Urinary bladder (tissue), 4 donors: Measurements from ENCODE around the gene NDST3. TPM values are rescaled to one million over a fixed set of nuclear protein-coding genes. Genes with fewer than 3 reads are reported as not detected.

Experiments used
- DNase-seq: peaks from one replicate; pipeline ENCODE4 v3.0.0-alpha.2; 2015; ENCODE audit errors: extremely low spot score
- H3K27ac ChIP-seq: one replicate; pipeline ENCODE4 v1.5.1; 2013; ENCODE audit warnings: low read depth, mild to moderate bottlenecking, moderate library complexity
- H3K36me3 ChIP-seq: one replicate; pipeline ENCODE4 v1.6.1; 2013; ENCODE audit warnings: mild to moderate bottlenecking, moderate library complexity; ENCODE audit not compliant: insufficient read depth
- H3K4me1 ChIP-seq: one replicate; pipeline ENCODE4 v1.6.1; 2013; ENCODE audit warnings: mild to moderate bottlenecking, moderate library complexity; ENCODE audit not compliant: insufficient read depth
- H3K4me3 ChIP-seq: one replicate; pipeline ENCODE4 v1.5.1; 2013; ENCODE audit warnings: low read depth, low read length
- WGBS: extraction: QIAGEN DNeasy Blood & Tissue Kit; methylation state at CpG from one replicate; pipeline ENCODE4 v1.1.7; 2013; 5-methylcytosine and 5-hydroxymethylcytosine counted together
- polyA plus RNA-seq: library from polyadenylated mRNA; stranded (reverse); fragments of 200-250 nt; gene quantifications from one replicate; pipeline ENCODE4 v1.2.3, GENCODE V29; 2013
- total RNA-seq: library from RNA; depleted of rRNA; stranded (reverse); fragments of >200 nt; gene quantifications from one replicate; pipeline ENCODE4 v1.2.3, GENCODE V29; 2014
- donor health status: healthy with polysubstance abuse.
- donor health status: healthy.

NDST3 gene
- total and polyA plus RNA-seq, 2 donors: 0.04 to 2.2 TPM

DNA sequence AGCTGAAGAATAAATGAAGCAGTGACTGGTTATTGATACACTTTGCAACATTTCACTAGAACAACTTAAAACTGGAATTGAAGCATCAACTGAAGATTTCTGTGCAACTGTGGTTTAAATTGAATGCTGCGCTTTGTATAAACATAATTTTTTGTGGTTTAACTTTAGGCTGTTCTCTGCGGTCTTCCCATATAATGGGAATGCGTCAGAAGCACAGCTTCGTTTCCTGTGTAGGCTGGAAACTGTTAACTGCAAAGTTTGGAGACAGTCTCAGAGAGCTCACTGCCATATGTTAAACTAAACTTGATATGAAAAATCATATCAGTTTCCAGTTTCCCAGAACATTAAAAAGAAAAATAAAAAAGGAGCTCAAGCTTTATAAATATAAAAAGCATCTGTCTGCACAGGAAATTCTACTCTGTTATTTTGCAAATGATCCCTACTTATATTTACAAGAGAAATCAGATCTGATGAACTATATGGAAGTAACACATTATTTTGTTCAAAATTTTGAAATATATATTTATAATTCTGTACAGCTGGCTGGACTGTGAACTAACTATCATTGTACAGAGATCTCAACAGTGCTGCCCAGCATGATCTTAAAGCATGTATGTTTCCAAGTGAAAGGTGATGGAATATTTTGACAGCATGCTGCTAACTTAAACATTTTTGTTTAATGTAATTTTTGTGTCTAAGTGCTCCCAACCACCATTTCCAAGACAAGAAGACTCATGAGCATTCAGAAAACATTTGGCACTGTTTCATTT lies 139.9 kb downstream of the NDST3 start:
- Histone ChIP-seq H3K4me1 (no peaks in the 10 kb centered on the region), H3K27ac (no peak overlapping the region), H3K4me3 (no peak overlapping the region), H3K36me3 (no peaks in the 10 kb centered on the region)
- WGBS: 15% methylated on average over 4 of the region's 4 CpGs
- DNase-seq: no peak

DNA sequence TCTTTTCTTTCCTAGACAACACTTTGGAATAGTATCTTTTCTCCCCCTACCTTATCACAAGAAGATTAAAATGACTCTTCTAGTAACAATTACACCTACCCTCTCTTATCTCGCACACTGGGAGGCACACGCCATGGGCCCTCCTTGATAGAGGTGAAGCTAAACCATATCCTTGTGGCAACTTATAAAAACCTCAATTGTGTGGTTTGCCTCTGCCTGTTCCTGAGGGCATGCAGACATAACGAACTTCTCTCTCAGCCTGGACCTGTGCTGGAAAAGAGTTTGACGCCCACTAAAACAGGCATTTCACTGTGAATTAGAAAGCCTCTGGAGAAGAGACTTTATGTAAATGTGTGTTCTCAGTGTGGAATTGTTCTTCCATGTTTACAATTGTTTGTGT lies 141.2 kb downstream of the NDST3 start:
- 79% methylated on average over 4 of the region's 4 CpGs for WGBS
- Histone ChIP-seq H3K4me3 (no peak overlapping the region), H3K36me3 (no peaks in the 10 kb centered on the region)

DNA sequence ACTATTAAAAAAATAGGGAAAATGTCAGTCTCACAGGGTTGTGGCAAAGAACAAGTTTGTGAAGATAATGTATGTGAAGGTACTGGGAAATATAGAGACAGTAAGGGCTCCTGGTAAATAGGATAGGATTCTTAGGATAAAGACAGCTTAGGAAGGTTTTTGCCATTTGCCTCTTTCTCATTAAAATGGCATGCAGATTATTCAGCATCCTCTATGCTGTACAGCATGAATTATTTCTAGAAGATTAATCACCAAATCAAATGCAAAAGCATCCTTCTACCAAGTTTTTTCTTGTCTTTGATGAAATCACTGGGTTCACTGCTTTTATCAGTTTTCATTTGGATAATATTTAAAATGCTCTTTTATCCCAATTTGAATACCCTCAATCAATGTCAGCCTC lies 142.8 kb downstream of the NDST3 start:
- H3K4me1 ChIP-seq: no peaks in the 10 kb centered on the region
- no peak overlapping the region for H3K4me3 ChIP-seq
- no peak overlapping the region for H3K27ac ChIP-seq
- no peaks in the 10 kb centered on the region for H3K36me3 ChIP-seq
- DNase-seq: no peak

More for the DNA sequence above, 141.2 kb downstream of the NDST3 start:
- Histone ChIP-seq H3K4me1 (no peaks in the 10 kb centered on the region), H3K27ac (no peak overlapping the region)
- no peak for DNase-seq

DNA sequence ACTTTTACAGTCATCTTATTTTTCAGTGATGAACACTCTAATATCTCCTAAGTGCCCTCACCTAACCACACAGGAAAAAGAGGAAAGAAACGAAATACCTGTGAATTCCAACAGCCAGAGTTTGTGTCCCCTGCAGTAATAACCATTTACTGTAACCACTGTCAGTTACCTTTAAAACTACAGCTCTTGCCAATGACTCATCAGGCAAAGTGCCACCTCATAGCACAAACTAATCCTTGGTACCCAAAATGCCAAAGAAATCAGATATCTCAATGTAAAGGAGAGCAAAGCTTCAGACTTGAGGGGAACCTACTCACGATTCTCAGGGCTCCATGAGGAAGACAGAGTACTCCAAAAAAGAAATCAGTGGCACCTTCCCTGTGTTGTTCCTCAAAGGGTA lies 146.5 kb downstream of the NDST3 start:
- H3K36me3 ChIP-seq: no peaks in the 10 kb centered on the region
- no peak for DNase-seq
- H3K27ac ChIP-seq: no peak overlapping the region
- 73% methylated on average over 2 of the region's 2 CpGs for WGBS
- H3K4me1 ChIP-seq: no peaks in the 10 kb centered on the region
- no peak overlapping the region for H3K4me3 ChIP-seq

DNA sequence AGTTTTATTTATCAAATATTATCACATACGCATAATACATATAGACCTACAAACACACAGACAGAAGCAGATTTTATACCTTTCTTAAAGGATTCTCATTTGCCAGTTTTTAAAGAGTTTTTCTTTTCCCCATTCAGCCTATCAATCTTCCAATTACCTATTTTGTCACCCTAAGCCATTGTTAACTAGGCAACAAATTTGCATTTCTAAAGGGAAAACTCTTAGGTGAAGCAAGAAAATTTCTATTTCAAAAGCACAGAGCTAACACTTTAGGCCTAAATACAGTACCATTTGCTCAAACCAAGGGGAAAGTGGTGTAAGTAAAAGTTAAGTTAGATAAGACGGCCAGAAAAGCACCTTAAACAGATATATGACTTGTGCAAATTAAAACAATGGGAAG lies 156.6 kb downstream of the NDST3 start:
- H3K36me3 ChIP-seq: no peaks in the 10 kb centered on the region
- no peak overlapping the region for H3K27ac ChIP-seq
- 78% methylated on average over 2 of the region's 2 CpGs for WGBS
- no peak for DNase-seq
- H3K4me3 ChIP-seq: no peak overlapping the region
- H3K4me1 ChIP-seq: no peaks in the 10 kb centered on the region

DNA sequence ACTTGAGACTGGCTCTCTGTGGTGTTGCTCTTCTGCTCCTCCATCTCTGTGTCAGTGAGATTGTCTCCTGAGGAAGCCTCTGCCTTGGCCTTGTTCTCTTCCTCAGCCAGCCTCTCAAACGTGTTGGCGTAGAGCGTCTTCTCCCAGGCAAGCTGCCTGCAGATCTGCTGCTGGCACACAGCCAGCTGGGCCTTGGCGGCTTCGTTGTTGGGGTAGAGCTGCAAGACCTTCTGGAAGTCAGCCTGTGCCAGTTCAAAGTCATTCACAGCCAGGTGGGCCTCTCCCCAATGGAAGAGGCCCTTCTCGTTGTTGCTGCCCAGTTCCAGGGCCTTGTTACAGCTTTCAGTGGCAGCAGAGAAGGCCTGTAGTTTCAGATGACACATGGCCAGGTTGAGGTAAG lies 159.1 kb downstream of the NDST3 start:
- no peak for DNase-seq
- Histone ChIP-seq H3K36me3 (no peaks in the 10 kb centered on the region), H3K4me1 (no peaks in the 10 kb centered on the region), H3K27ac (no peak overlapping the region), H3K4me3 (no peak overlapping the region)
- WGBS: 69% methylated on average over 6 of the region's 6 CpGs

DNA sequence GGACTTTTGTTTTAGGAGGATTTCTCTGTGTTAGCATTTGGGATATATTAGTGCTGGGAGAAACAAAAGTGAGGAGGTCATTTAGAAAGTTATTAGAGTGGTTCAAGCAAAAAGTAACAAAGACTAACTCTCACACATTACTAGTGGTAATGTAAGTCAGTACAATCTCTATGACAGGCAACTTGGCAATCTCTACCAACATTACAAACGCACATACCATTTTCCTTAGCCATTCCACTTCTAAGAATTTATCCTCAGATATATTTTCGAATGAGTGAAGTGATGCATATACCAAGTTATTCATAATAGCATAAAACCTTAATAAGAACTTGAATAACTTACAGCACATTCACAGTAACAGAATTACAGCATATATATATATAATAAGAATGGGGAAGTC lies 172.3 kb downstream of the NDST3 start:
- Histone ChIP-seq H3K36me3 (no peaks in the 10 kb centered on the region), H3K27ac (no peak overlapping the region), H3K4me1 (no peaks in the 10 kb centered on the region), H3K4me3 (no peak overlapping the region)
- DNase-seq: no peak
- WGBS: 88% methylated on average over 2 of the region's 2 CpGs

DNA sequence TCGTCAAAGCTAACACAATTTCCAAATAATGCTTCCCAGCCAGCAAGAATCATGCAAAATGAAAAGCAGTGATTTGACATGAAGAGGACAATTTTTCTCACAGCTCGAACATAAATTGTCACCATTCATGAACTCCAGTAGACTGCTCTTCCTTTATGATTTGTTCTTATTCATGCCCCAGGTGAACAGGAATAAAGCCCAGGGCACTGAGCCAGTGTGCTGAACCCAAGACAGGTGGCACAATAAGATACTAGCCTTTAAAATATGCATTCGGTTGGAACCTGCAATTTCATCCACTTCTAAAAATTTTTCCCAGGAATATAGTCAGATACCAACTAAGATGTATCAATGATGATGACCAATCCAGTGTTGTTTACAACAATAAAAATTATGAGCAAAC lies 178.8 kb downstream of the NDST3 start:
- DNase-seq: no peak
- Histone ChIP-seq H3K27ac (no peak overlapping the region), H3K36me3 (no peaks in the 10 kb centered on the region), H3K4me1 (no peaks in the 10 kb centered on the region), H3K4me3 (no peak overlapping the region)
- 89% methylated on average over 3 of the region's 3 CpGs for WGBS

DNA sequence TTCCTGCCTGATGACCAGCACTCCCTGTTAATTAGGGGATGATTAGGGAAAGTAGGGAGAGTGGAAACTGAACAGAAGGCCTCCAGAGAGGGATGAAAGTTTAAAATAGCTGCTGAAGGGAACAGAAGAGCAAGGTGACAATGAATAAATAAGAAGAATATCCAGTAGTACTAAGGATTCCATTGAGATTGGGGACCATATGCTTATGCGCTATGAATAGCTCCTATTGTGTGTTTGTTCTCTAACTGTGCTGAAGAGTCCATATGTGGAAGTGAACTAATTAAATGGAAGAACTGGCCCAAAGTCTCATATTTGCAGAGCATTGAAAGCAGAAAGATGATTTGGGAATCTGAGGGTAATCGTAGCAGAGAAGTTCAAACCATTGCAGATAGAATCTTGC lies 181.5 kb downstream of the NDST3 start:
- no peaks in the 10 kb centered on the region for H3K4me1 ChIP-seq
- no peak for DNase-seq
- H3K27ac ChIP-seq: no peak overlapping the region
- H3K4me3 ChIP-seq: no peak overlapping the region
- H3K36me3 ChIP-seq: no peaks in the 10 kb centered on the region
- 97% methylated on average over 2 of the region's 2 CpGs for WGBS

DNA sequence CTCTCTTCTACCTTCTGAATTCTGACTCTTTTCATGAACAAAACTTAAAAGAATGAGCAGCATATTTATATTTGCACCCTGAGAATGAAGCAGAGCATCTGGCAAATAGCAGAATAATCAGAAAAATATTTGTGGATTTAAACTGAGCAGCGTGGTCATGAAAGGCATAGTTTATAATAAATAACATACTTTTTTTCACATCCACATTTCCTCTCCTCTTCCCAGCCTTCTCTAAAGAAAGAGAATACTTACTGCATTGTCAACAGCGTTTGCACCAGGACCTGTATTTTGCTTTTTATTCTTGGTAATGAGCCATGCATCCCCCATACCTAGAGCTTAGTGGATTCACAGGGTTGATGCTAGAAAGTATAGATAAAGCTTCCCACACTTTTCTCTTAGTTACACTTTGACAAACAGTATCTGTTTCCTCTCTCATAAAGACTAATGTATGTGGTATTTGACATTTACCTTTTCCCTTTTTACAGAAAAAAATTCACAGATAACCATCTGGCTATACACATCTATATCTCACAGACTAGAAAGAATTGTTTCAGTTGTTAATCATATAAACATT lies 187.0 kb downstream of the NDST3 start:
- no peak for DNase-seq
- H3K27ac ChIP-seq: no peak overlapping the region
- no peaks in the 10 kb centered on the region for H3K36me3 ChIP-seq
- H3K4me1 ChIP-seq: no peaks in the 10 kb centered on the region
- H3K4me3 ChIP-seq: no peak overlapping the region
- WGBS: 17% methylated on average over 2 of the region's 2 CpGs

DNA sequence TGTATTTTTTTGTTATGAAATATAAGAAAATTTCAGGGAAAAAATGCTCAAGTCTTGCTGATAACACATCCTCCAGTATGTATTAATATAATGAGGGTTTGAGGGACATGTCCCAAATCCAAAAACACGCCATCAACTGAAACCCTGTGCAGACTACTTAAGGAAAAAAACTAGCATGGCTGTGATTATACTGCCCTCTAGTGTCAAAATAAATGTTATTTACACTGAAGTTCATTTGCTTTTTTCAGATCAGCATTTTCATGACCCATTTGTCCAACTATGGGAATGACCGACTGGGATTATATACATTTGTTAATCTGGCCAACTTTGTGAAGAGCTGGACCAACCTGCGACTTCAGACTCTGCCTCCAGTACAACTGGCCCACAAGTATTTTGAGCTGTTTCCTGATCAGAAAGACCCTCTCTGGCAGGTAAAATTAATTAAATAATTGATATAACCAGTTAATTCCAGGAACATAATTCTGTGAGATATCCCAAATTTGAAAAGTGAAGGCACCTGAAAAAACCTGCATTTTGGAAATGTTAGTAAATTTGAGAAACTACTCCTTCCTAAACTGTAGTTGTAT lies 190.1 kb downstream of the NDST3 start:
- H3K4me3 ChIP-seq: no peak overlapping the region
- peak; percentile 35 for DNase-seq
- no peak overlapping the region for H3K27ac ChIP-seq
- WGBS: 7% methylated on average over 3 of the region's 3 CpGs
- H3K4me1 ChIP-seq: no peaks in the 10 kb centered on the region
- no peaks in the 10 kb centered on the region for H3K36me3 ChIP-seq

DNA sequence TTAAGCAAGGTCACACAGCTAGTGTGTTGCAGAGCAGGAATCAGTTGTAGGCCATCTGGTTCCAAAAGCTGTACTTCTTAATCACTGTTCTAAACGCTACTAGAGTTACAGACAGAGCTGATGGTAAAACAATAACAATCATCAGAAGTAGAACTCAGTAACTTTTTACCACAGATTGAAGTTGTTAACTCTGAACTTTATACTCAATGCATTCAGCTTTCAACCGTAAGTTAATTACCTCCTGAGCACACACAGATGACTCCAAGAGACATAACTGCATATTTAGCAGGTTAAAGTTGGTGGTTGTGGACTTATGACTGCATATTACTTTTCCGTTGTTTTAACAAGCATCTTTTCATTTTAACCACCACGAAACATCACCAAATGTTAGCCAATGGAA lies 191.2 kb downstream of the NDST3 start:
- no peak for DNase-seq
- no peaks in the 10 kb centered on the region for H3K36me3 ChIP-seq
- H3K4me3 ChIP-seq: no peak overlapping the region
- H3K4me1 ChIP-seq: no peaks in the 10 kb centered on the region
- H3K27ac ChIP-seq: no peak overlapping the region
- 69% methylated on average over 4 of the region's 4 CpGs for WGBS

DNA sequence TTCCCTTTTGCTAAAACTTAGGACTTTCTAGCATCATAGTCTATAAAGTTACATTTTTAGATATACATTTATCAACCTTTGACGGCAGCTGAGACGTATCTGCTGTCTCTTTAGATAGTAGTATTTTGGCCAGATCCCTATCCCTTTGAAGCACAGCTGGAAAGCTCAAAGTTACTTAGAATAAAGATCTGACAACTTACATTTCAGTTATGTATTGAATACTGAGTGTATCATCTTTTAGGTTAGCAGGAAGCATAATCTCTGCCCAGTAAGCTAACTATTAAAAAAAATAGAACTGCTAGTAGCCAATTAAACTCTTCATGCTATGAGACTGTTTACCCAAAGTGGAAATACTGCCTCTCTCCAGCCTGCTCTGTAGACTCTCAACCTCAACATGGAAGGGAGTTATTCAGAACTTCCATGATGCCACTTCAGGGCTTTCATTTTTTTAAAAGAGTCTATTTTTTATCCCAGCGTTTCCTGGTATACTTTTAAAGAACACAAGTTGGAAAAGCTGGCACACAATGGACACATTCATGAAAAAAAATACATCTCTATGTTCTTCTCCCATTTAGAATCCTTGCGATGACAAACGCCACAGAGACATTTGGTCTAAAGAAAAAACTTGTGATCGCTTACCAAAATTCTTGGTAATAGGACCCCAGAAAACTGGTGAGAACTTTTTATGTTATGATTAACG lies 192.2 kb downstream of the NDST3 start:
- Histone ChIP-seq H3K27ac (no peak overlapping the region), H3K4me3 (no peak overlapping the region), H3K36me3 (no peaks in the 10 kb centered on the region), H3K4me1 (no peaks in the 10 kb centered on the region)
- 61% methylated on average over 7 of the region's 7 CpGs for WGBS
- DNase-seq: no peak

DNA sequence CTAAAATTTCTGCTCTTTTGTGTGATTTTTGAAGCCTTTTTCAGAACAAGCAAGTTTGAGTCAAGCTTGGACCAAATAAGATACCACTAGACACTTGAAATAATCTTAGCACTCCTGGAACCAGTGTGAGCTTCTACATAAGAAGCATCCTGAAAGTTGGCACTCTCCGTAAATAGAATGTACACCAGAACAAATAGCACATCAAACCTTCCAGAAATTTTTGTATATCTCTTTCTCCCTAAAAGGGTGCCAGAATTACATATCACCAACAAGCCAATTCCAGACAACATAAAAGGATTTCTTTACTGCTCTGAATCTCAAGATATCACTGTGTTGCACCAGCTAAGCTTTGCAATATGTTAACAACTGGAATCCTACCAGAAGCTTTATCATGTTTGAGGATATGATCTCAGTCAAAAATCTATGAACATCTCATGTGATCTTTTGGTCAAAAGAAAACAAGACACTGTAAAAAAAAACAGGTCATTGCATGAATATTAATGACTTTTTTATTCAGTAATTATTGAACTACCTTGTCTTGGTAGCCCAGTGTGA lies 201.4 kb downstream of the NDST3 start:
- no peaks in the 10 kb centered on the region for H3K36me3 ChIP-seq
- H3K4me1 ChIP-seq: no peaks in the 10 kb centered on the region
- no peak overlapping the region for H3K27ac ChIP-seq
- DNase-seq: no peak
- H3K4me3 ChIP-seq: no peak overlapping the region
- WGBS: 81% methylated on average over 1 of the region's 1 CpG
